Naive thymus-derived CD8-positive, alpha-beta T cell (primary cell): ENCODE data around the gene C1orf226. TPM values are rescaled to one million over a fixed set of nuclear protein-coding genes. Genes with fewer than 3 reads are reported as not detected.

Experiments used
- ATAC-seq, 2 donors: fragments of 150-1000 bp; cut with Tn5 transposase in 1 of 2; sonication (Bioruptor Pico), chemical (Tn5 transposase) in 1 of 2; 1 replicate in 1 of 2; 2 replicates in 1 of 2; pipeline ENCODE4 v1.10.0; 2021; ENCODE audit warnings: mild to moderate bottlenecking in 2 of 2, moderate library complexity in 2 of 2
- POLR2A ChIA-PET: fragments of 350-600 bp; sonication (Branson Sonifier 250); formaldehyde crosslinking; loops from one replicate; lab custom pipeline; 2021; ENCODE audit warnings: antibody characterized with exemption; lab: Charles Lee
- DNase-seq, 10 donors: peaks; one replicate each; pipeline versions ENCODE4 v3.0.0 to v3.0.0-alpha.2; 2020 to 2022
- H3K27ac Mint-ChIP-seq, 10 donors: one replicate each; pipeline ENCODE4 v1.8.0; 2020 to 2022; ENCODE audit warnings: mild to moderate bottlenecking in 10 of 10, mixed read lengths in 10 of 10, moderate library complexity in 4 of 10, inconsistent platforms in 1 of 10
- H3K27me3 Mint-ChIP-seq, 5 donors: one replicate each; pipeline ENCODE4 v1.8.0; 2021 to 2022; ENCODE audit warnings: mixed read lengths in 5 of 5
- H3K36me3 Mint-ChIP-seq, 3 donors: one replicate each; pipeline ENCODE4 v1.8.0; 2020 to 2022; ENCODE audit warnings: mixed read lengths in 3 of 3, mild to moderate bottlenecking in 2 of 3, inconsistent platforms in 1 of 3
- H3K4me1 Mint-ChIP-seq, 4 donors: one replicate each; pipeline ENCODE4 v1.8.0; 2021 to 2022; ENCODE audit warnings: mixed read lengths in 4 of 4
- H3K4me3 Mint-ChIP-seq, 10 donors: one replicate each; pipeline ENCODE4 v1.8.0; 2020 to 2022; ENCODE audit warnings: mild to moderate bottlenecking in 10 of 10, mixed read lengths in 10 of 10, moderate library complexity in 6 of 10, inconsistent platforms in 1 of 10
- H3K9me3 Mint-ChIP-seq, 9 donors: one replicate each; pipeline ENCODE4 v1.8.0; 2020 to 2022; ENCODE audit warnings: mixed read lengths in 9 of 9, mild to moderate bottlenecking in 3 of 9, inconsistent platforms in 1 of 9, moderate library complexity in 1 of 9
- polyA plus RNA-seq, 3 donors: library from polyadenylated mRNA; unstranded; fragments of 300-500 nt; fragmentation: Illumina TruSeq; gene quantifications; one replicate each; pipeline ENCODE4 v1.2.3, GENCODE V29; 2021
- total RNA-seq, 8 experiments: library from RNA in 2 of 8; stranded (reverse) in 2 of 8; gene quantifications; one replicate each; pipeline ENCODE4 v1.2.3 and lab custom pipeline; 2021 to 2026

C1orf226 gene
- total and polyA plus RNA-seq, 5 experiments from 2014 or later = 0.22 TPM; not detected in 4

- peaks cover 0 to 14% (median 9%) of the 10 kb centered on the region in 4 donors for H3K4me1 Mint-ChIP-seq
- no peaks in the 10 kb centered on the region for H3K9me3 Mint-ChIP-seq
- H3K4me3 Mint-ChIP-seq = peak overlapping the region in 1 of 10 donors; percentile 24
- DNase-seq = no peak
- POLR2A ChIA-PET = no interaction called here
- H3K27ac Mint-ChIP-seq = peak overlapping the region in 1 of 10 donors; percentile 7
- ATAC-seq = no peak
- H3K27me3 Mint-ChIP-seq = peaks cover 5 to 36% (median 18%) of the 10 kb centered on the region in 5 donors
- no peaks in the 10 kb centered on the region for H3K36me3 Mint-ChIP-seq
Measured at GRCh38 chr1:162389021-162389818, 7.7 kb downstream of the C1orf226 start.

GRCh38 chr1:162389971-162390370 is 8.4 kb downstream of the C1orf226 start:
- H3K27ac Mint-ChIP-seq = no peak overlapping the region
- no peak overlapping the region for H3K4me3 Mint-ChIP-seq
- POLR2A ChIA-PET = no interaction called here
- H3K4me1 Mint-ChIP-seq = peaks cover 0 to 14% (median 9%) of the 10 kb centered on the region in 4 donors
- no peaks in the 10 kb centered on the region for H3K36me3 Mint-ChIP-seq
- H3K9me3 Mint-ChIP-seq = no peaks in the 10 kb centered on the region
- no peak for DNase-seq
- H3K27me3 Mint-ChIP-seq = peaks cover 5 to 36% (median 20%) of the 10 kb centered on the region in 5 donors
- ATAC-seq = no peak

GRCh38 chr1:162390396-162391185 is 9.1 kb downstream of the C1orf226 start:
- no peak overlapping the region for H3K4me3 Mint-ChIP-seq
- H3K9me3 Mint-ChIP-seq = no peaks in the 10 kb centered on the region
- peaks cover 5 to 38% (median 20%) of the 10 kb centered on the region in 5 donors for H3K27me3 Mint-ChIP-seq
- peaks cover 0 to 14% (median 9%) of the 10 kb centered on the region in 4 donors for H3K4me1 Mint-ChIP-seq
- H3K36me3 Mint-ChIP-seq = no peaks in the 10 kb centered on the region
- POLR2A ChIA-PET = no interaction called here
- DNase-seq (no peak), ATAC-seq (no peak)
- no peak overlapping the region for H3K27ac Mint-ChIP-seq

GRCh38 chr1:162391790-162392563 is 10.4 kb downstream of the C1orf226 start:
- H3K36me3 Mint-ChIP-seq = no peaks in the 10 kb centered on the region
- peak overlapping the region in 1 of 10 donors; percentile 34 for H3K4me3 Mint-ChIP-seq
- DNase-seq (peak in 3 of 10 donors; percentile 4 to 12 (median 5)), ATAC-seq (no peak)
- H3K27me3 Mint-ChIP-seq = peaks cover 3 to 52% (median 21%) of the 10 kb centered on the region in 5 donors
- peaks cover 0 to 14% (median 9%) of the 10 kb centered on the region in 4 donors for H3K4me1 Mint-ChIP-seq
- POLR2A ChIA-PET = no interaction called here
- H3K9me3 Mint-ChIP-seq = no peaks in the 10 kb centered on the region
- no peak overlapping the region for H3K27ac Mint-ChIP-seq

GRCh38 chr1:162396201-162396906 is 14.8 kb downstream of the C1orf226 start:
- Mint-ChIP-seq H3K27ac (no peak overlapping the region), H3K36me3 (no peaks in the 10 kb centered on the region), H3K4me3 (no peak overlapping the region), H3K9me3 (no peaks in the 10 kb centered on the region), H3K4me1 (peaks cover 0 to 13% (median 4%) of the 10 kb centered on the region in 4 donors), H3K27me3 (peaks cover 6 to 45% (median 20%) of the 10 kb centered on the region in 5 donors)
- no peak for DNase-seq
- POLR2A ChIA-PET = no interaction called here
- ATAC-seq = no peak

GRCh38 chr1:162397039-162397448 is 15.5 kb downstream of the C1orf226 start:
- no peaks in the 10 kb centered on the region for H3K9me3 Mint-ChIP-seq

GRCh38 chr1:162397943-162398560 is 16.5 kb downstream of the C1orf226 start:
- POLR2A ChIA-PET = no interaction called here
- Mint-ChIP-seq H3K27ac (no peak overlapping the region), H3K4me1 (peaks cover 0 to 11% (median 0%) of the 10 kb centered on the region in 4 donors), H3K27me3 (peaks cover 12 to 58% (median 24%) of the 10 kb centered on the region in 5 donors), H3K4me3 (no peak overlapping the region), H3K36me3 (no peaks in the 10 kb centered on the region), H3K9me3 (no peaks in the 10 kb centered on the region)
- DNase-seq = no peak
- ATAC-seq = no peak

More at GRCh38 chr1:162397039-162397448, 15.5 kb downstream of the C1orf226 start:
- Mint-ChIP-seq H3K27ac (no peak overlapping the region), H3K36me3 (no peaks in the 10 kb centered on the region), H3K4me3 (no peak overlapping the region), H3K4me1 (peaks cover 0 to 13% (median 1%) of the 10 kb centered on the region in 4 donors), H3K27me3 (peaks cover 8 to 50% (median 20%) of the 10 kb centered on the region in 5 donors)
- POLR2A ChIA-PET = no interaction called here
- DNase-seq (no peak), ATAC-seq (no peak)

GRCh38 chr1:162398999-162399580 is 17.6 kb downstream of the C1orf226 start:
- no peak for ATAC-seq
- DNase-seq = no peak
- POLR2A ChIA-PET = no interaction called here
- Mint-ChIP-seq H3K27me3 (peaks cover 16 to 52% (median 28%) of the 10 kb centered on the region in 5 donors), H3K4me3 (peak overlapping the region in 1 of 10 donors; percentile 5), H3K36me3 (no peaks in the 10 kb centered on the region), H3K9me3 (no peaks in the 10 kb centered on the region), H3K4me1 (peaks cover 0 to 11% (median 0%) of the 10 kb centered on the region in 4 donors), H3K27ac (no peak overlapping the region)

GRCh38 chr1:162400790-162401355 is 19.3 kb downstream of the C1orf226 start:
- Mint-ChIP-seq H3K4me3 (peak overlapping the region in 1 of 10 donors; percentile 70), H3K9me3 (no peaks in the 10 kb centered on the region), H3K27me3 (peaks cover 16 to 47% (median 26%) of the 10 kb centered on the region in 5 donors), H3K4me1 (peaks cover 0 to 17% (median 0%) of the 10 kb centered on the region in 4 donors), H3K27ac (no peak overlapping the region), H3K36me3 (no peaks in the 10 kb centered on the region)
- ATAC-seq (no peak), DNase-seq (no peak)
- POLR2A ChIA-PET = no interaction called here

GRCh38 chr1:162404550-162405160 is 23.1 kb downstream of the C1orf226 start:
- H3K27ac Mint-ChIP-seq = no peak overlapping the region
- no peak for ATAC-seq
- peaks cover 6 to 25% (median 21%) of the 10 kb centered on the region in 5 donors for H3K27me3 Mint-ChIP-seq
- POLR2A ChIA-PET = no interaction called here
- no peaks in the 10 kb centered on the region for H3K36me3 Mint-ChIP-seq
- no peak for DNase-seq
- H3K4me3 Mint-ChIP-seq = no peak overlapping the region
- no peaks in the 10 kb centered on the region for H3K9me3 Mint-ChIP-seq
- H3K4me1 Mint-ChIP-seq = peaks cover 0 to 10% (median 0%) of the 10 kb centered on the region in 4 donors

- H3K27me3 Mint-ChIP-seq = peaks cover 5 to 33% (median 17%) of the 10 kb centered on the region in 5 donors
- POLR2A ChIA-PET = no interaction called here
- H3K4me3 Mint-ChIP-seq = no peak overlapping the region
- no peak overlapping the region for H3K27ac Mint-ChIP-seq
- H3K9me3 Mint-ChIP-seq = no peaks in the 10 kb centered on the region
- H3K36me3 Mint-ChIP-seq = no peaks in the 10 kb centered on the region
- DNase-seq (no peak), ATAC-seq (no peak)
- peaks cover 0 to 10% (median under 1%) of the 10 kb centered on the region in 4 donors for H3K4me1 Mint-ChIP-seq
Measured at GRCh38 chr1:162405800-162406199, 24.3 kb downstream of the C1orf226 start.
